ENCODE data around the gene SNF8. TPM values are rescaled to one million over a fixed set of nuclear protein-coding genes. Genes with fewer than 3 reads are reported as not detected.
A peak's percentile ranks its signal among the peaks of the same experiment; 100 is the strongest.

The SNF8 gene
- total RNA-seq, 1 experiment from 2014 or later, result 136 TPM

DNA sequence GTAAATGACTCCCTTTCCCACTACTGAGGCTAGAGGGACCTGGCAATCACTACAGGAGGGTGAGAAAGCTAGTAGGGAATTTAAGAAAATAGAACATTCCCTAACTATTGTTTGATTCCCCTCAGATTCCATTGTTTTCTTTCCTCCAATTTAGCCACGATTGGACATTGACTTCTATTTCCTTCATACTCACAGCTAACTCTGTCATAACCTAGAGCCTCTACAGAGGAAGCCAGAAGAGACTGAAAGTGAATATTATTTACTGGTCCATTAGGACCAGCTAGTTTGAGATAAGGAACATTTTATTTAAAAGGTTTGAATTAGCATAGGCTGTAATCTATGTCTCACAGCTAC, 14.9 kb downstream of the SNF8 start (continued):
- TF ChIP-seq, protein P1, sequence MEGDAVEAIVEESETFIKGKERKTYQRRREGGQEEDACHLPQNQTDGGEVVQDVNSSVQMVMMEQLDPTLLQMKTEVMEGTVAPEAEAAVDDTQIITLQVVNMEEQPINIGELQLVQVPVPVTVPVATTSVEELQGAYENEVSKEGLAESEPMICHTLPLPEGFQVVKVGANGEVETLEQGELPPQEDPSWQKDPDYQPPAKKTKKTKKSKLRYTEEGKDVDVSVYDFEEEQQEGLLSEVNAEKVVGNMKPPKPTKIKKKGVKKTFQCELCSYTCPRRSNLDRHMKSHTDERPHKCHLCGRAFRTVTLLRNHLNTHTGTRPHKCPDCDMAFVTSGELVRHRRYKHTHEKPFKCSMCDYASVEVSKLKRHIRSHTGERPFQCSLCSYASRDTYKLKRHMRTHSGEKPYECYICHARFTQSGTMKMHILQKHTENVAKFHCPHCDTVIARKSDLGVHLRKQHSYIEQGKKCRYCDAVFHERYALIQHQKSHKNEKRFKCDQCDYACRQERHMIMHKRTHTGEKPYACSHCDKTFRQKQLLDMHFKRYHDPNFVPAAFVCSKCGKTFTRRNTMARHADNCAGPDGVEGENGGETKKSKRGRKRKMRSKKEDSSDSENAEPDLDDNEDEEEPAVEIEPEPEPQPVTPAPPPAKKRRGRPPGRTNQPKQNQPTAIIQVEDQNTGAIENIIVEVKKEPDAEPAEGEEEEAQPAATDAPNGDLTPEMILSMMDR (IDR thresholded peaks at IDR 0.05), result no peak
- TF ChIP-seq SMAD4 (CRISPR knock-in tag; IDR thresholded peaks at IDR 0.05) (no peak), NFATC4 (CRISPR knock-in tag; IDR thresholded peaks at IDR 0.05) (no peak)
- TF ChIP-seq, protein P2, sequence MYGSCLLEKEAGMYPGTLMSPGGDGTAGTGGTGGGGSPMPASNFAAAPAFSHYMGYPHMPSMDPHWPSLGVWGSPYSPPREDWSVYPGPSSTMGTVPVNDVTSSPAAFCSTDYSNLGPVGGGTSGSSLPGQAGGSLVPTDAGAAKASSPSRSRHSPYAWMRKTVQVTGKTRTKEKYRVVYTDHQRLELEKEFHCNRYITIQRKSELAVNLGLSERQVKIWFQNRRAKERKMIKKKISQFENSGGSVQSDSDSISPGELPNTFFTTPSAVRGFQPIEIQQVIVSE (CRISPR knock-in tag; IDR thresholded peaks at IDR 0.05; ENCODE audit: borderline replicate concordance), result no peak

DNA sequence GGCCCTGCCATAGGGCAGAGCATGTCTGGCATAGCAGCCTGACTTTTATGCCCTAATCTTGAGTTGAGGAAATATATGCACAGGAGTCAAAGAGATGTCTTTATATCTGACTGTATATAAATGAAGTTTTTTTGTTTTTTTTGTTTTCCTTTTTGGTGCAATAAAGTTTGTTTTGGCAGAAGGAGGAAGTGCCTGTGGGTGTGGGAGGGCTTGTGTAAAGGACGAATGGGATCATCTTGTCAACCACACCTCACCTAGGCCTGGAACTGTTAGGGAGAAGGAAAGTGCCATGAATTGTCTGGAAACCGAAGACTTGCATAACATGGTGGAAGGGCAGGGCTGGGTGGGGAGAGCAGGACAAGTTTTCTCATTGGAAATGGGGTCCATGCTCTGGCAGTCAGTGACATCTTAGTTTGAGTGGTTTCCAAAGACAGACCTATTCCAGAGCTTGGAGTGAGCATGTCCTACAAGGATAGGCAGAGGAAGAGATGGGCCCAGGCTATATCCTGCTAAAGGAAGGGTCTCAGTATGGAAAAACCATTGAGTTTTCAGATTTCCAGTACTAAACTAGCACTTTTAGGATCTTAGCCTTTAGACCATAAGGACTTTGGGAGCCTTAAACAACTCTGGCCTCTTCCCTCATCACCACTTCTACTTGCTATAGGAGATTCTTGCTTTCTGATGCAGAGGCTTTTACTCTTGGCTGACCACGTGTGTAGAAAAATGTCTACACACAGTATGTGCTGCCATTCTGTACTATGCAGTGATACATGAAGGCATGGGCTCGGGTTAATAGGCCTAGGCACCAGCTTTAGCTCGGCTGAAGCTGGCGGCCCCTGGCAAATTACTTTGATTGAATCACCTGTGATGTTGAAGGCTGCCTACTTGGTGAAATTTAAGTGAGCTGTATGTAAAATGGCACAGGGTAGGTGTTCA, 15.5 kb downstream of the SNF8 start:
- DNase-seq (ENCODE audit: low spot score), result no peak
- ChIA-PET CTCF (interaction anchor here (1.1 to 2.5 kb wide), 2 partner anchors 103 to 107 kb away, joined by 5 to 9 read pairs; no protein-coding TSS in a partner anchor), POLR2A (interaction anchor here (1.1 kb wide), 1 partner anchor 124 kb away, joined by 3 read pairs; no protein-coding TSS in a partner anchor)
- H3K27me3 Mint-ChIP-seq (ENCODE audit: low read depth), result no peaks in the 10 kb centered on the region
- no peaks in the 10 kb centered on the region for H3K4me1 Mint-ChIP-seq
- no peak overlapping the region for H3K27ac Mint-ChIP-seq
- peaks cover 79% of the 10 kb centered on the region for H3K36me3 Mint-ChIP-seq
- no peak overlapping the region for H3K4me3 Mint-ChIP-seq
- no peaks in the 10 kb centered on the region for H3K9me3 Mint-ChIP-seq
- TF ChIP-seq, protein P3, sequence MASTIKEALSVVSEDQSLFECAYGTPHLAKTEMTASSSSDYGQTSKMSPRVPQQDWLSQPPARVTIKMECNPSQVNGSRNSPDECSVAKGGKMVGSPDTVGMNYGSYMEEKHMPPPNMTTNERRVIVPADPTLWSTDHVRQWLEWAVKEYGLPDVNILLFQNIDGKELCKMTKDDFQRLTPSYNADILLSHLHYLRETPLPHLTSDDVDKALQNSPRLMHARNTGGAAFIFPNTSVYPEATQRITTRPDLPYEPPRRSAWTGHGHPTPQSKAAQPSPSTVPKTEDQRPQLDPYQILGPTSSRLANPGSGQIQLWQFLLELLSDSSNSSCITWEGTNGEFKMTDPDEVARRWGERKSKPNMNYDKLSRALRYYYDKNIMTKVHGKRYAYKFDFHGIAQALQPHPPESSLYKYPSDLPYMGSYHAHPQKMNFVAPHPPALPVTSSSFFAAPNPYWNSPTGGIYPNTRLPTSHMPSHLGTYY (CRISPR knock-in tag; IDR thresholded peaks at IDR 0.05), result 0 out of 2 replicates have a peak, but pooled peaks have one; percentile 13
- TF ChIP-seq, protein P1 (IDR thresholded peaks at IDR 0.05), result no peak
- ATAC-seq, result no peak

DNA sequence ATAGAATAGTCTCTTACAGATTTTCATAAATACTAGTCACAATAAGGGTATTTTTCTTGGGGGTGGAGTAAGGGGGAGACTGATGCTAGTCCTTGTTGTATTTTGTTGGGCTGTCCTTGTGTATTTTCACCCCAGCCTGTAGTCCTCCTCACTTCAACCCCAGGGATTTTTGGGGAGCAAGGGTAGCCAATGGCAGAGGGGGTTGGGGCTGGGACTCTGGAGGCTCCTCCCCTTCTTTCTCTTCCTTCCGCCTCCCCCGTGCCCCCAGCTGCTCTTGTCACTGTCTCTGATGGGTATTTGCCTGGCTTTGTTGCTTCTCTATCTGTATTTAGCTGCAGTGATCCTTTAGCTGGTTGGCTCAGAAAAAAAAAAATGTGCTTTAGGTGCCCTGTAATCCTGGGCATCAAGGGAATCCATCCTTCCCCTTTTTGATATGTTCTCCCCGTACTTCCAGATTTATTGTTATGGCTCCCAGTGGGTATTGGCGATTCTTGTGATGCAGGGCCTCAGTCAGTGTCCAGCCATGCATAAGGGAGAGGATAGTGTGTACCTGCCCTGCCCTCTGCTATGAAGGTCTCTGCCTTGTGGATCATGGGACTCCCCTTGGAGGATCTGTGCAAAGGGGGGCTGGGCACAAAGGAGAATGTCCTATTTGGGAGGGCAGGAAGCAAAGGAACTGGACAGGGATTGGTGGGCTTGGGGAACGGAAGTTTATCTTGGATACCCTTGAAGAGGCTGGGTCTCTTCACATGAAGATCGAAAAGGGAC, 16.5 kb downstream of the SNF8 start:
- ATAC-seq (peak; percentile 37), DNase-seq (ENCODE audit: low spot score) (no peak)
- Mint-ChIP-seq H3K27me3 (ENCODE audit: low read depth) (no peaks in the 10 kb centered on the region), H3K9me3 (no peaks in the 10 kb centered on the region), H3K36me3 (peaks cover 74% of the 10 kb centered on the region), H3K4me1 (no peaks in the 10 kb centered on the region), H3K4me3 (no peak overlapping the region), H3K27ac (peak overlapping the region; percentile 3; the same call in 1 of the 2 replicates)
- CTCF ChIA-PET, result no interaction called here
- POLR2A ChIA-PET, result interaction anchor here (1.1 kb wide), 1 partner anchor 125 kb away, joined by 3 read pairs; no protein-coding TSS in a partner anchor
- TF ChIP-seq, protein P4, sequence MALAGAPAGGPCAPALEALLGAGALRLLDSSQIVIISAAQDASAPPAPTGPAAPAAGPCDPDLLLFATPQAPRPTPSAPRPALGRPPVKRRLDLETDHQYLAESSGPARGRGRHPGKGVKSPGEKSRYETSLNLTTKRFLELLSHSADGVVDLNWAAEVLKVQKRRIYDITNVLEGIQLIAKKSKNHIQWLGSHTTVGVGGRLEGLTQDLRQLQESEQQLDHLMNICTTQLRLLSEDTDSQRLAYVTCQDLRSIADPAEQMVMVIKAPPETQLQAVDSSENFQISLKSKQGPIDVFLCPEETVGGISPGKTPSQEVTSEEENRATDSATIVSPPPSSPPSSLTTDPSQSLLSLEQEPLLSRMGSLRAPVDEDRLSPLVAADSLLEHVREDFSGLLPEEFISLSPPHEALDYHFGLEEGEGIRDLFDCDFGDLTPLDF (CRISPR knock-in tag; IDR thresholded peaks at IDR 0.05), result no peak
- TF ChIP-seq, protein P5, sequence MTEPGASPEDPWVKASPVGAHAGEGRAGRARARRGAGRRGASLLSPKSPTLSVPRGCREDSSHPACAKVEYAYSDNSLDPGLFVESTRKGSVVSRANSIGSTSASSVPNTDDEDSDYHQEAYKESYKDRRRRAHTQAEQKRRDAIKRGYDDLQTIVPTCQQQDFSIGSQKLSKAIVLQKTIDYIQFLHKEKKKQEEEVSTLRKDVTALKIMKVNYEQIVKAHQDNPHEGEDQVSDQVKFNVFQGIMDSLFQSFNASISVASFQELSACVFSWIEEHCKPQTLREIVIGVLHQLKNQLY (CRISPR knock-in tag; IDR thresholded peaks at IDR 0.05), result no peak
- TF ChIP-seq, protein P6, sequence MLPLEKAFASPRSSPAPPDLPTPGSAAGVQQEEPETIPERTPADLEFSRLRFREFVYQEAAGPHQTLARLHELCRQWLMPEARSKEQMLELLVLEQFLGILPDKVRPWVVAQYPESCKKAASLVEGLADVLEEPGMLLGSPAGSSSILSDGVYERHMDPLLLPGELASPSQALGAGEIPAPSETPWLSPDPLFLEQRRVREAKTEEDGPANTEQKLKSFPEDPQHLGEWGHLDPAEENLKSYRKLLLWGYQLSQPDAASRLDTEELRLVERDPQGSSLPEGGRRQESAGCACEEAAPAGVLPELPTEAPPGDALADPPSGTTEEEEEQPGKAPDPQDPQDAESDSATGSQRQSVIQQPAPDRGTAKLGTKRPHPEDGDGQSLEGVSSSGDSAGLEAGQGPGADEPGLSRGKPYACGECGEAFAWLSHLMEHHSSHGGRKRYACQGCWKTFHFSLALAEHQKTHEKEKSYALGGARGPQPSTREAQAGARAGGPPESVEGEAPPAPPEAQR (CRISPR knock-in tag; IDR thresholded peaks at IDR 0.05), result no peak
- TF ChIP-seq MYBL2 (CRISPR knock-in tag; IDR thresholded peaks at IDR 0.05) (no peak), ZNF396 (CRISPR knock-in tag; IDR thresholded peaks at IDR 0.05; ENCODE audit: borderline replicate concordance) (no peak), ZNF121 (CRISPR knock-in tag; IDR thresholded peaks at IDR 0.05) (no peak)
- TF ChIP-seq, protein P7, sequence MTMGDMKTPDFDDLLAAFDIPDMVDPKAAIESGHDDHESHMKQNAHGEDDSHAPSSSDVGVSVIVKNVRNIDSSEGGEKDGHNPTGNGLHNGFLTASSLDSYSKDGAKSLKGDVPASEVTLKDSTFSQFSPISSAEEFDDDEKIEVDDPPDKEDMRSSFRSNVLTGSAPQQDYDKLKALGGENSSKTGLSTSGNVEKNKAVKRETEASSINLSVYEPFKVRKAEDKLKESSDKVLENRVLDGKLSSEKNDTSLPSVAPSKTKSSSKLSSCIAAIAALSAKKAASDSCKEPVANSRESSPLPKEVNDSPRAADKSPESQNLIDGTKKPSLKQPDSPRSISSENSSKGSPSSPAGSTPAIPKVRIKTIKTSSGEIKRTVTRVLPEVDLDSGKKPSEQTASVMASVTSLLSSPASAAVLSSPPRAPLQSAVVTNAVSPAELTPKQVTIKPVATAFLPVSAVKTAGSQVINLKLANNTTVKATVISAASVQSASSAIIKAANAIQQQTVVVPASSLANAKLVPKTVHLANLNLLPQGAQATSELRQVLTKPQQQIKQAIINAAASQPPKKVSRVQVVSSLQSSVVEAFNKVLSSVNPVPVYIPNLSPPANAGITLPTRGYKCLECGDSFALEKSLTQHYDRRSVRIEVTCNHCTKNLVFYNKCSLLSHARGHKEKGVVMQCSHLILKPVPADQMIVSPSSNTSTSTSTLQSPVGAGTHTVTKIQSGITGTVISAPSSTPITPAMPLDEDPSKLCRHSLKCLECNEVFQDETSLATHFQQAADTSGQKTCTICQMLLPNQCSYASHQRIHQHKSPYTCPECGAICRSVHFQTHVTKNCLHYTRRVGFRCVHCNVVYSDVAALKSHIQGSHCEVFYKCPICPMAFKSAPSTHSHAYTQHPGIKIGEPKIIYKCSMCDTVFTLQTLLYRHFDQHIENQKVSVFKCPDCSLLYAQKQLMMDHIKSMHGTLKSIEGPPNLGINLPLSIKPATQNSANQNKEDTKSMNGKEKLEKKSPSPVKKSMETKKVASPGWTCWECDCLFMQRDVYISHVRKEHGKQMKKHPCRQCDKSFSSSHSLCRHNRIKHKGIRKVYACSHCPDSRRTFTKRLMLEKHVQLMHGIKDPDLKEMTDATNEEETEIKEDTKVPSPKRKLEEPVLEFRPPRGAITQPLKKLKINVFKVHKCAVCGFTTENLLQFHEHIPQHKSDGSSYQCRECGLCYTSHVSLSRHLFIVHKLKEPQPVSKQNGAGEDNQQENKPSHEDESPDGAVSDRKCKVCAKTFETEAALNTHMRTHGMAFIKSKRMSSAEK (CRISPR knock-in tag; IDR thresholded peaks at IDR 0.05; ENCODE audit: borderline replicate concordance), result no peak
- TF ChIP-seq, protein P8, sequence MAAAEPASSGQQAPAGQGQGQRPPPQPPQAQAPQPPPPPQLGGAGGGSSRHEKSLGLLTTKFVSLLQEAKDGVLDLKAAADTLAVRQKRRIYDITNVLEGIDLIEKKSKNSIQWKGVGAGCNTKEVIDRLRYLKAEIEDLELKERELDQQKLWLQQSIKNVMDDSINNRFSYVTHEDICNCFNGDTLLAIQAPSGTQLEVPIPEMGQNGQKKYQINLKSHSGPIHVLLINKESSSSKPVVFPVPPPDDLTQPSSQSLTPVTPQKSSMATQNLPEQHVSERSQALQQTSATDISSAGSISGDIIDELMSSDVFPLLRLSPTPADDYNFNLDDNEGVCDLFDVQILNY (CRISPR knock-in tag; IDR thresholded peaks at IDR 0.05), result no peak
